Activated naive CD8-positive, alpha-beta T cell treated with anti-CD3 and anti-CD28 coated beads, Interleukin-2, amount 10 ng/mL, durations not matched to agents 7 days and 5 days (primary cell): ENCODE measurements around the gene GPR18. TPM values are rescaled to one million over a fixed set of nuclear protein-coding genes. Genes with fewer than 3 reads are reported as not detected.

Experiments used
- ATAC-seq: fragments of 150-1000 bp; cut with Tn5 transposase; one replicate; pipeline ENCODE4 v1.10.0; 2021; ENCODE audit warnings: low read depth, moderate library complexity
- POLR2A ChIA-PET: fragments of 350-600 bp; sonication (Branson Sonifier 250); formaldehyde crosslinking; loops from one replicate; lab custom pipeline; 2021; ENCODE audit warnings: antibody characterized with exemption; lab: Charles Lee
- DNase-seq: peaks from one replicate; pipeline ENCODE4 v3.0.0; 2021
- H3K27ac Mint-ChIP-seq: one replicate; pipeline ENCODE4 v1.8.0; 2022; ENCODE audit warnings: mild to moderate bottlenecking, mixed read lengths
- H3K27me3 Mint-ChIP-seq: one replicate; pipeline ENCODE4 v1.8.0; 2022; ENCODE audit warnings: mild to moderate bottlenecking, moderate library complexity, mixed read lengths
- H3K36me3 Mint-ChIP-seq: one replicate; pipeline ENCODE4 v1.8.0; 2021; ENCODE audit warnings: mild to moderate bottlenecking, mixed read lengths
- H3K4me1 Mint-ChIP-seq: one replicate; pipeline ENCODE4 v1.8.0; 2021; ENCODE audit warnings: mixed read lengths
- H3K4me3 Mint-ChIP-seq: one replicate; pipeline ENCODE4 v1.8.0; 2022; ENCODE audit warnings: mild to moderate bottlenecking, moderate library complexity, mixed read lengths
- H3K9me3 Mint-ChIP-seq: one replicate; pipeline ENCODE4 v1.8.0; 2021; ENCODE audit warnings: mixed read lengths
- total RNA-seq, 2 experiments: library from RNA; stranded (reverse); gene quantifications; one replicate each; pipeline ENCODE4 v1.2.3, GENCODE V29; 2021

The GPR18 gene, protein sequence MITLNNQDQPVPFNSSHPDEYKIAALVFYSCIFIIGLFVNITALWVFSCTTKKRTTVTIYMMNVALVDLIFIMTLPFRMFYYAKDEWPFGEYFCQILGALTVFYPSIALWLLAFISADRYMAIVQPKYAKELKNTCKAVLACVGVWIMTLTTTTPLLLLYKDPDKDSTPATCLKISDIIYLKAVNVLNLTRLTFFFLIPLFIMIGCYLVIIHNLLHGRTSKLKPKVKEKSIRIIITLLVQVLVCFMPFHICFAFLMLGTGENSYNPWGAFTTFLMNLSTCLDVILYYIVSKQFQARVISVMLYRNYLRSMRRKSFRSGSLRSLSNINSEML
- total RNA-seq, result 10 to 100 TPM; 25.5 to 25.9 TPM

DNA sequence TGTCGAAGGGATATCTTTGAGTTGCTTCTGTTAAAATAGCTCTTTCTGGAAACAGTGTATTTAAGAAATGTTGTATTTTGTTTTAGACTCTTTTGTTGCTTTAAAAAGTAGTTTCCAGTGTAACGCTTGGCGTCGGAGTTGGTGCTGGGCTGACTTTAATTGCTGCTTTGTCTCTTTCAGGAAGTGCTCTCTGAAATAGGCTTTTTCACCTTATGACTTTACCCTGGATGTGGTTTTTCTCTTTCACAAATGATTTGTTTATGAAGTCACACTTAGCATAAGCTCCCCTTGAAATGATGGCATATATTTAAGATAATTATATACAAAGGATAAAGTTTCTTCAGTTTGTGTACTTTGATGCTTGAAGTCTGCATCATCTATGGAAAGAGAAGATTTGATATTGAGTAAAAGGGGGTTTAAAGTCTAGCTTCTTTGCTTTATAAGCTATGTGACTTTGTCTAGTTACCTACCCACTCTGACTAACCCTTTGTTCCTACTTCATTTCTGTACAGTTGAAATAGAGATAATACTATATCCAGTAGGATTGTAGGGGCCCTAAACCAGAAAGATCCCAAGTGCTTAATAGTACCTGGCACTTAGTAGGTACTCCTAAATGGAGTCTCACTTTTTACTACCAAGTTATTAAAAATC lies at the start of gene GPR18:
Gene GPR18 (minus strand): TSS at position 170 of the 651 bp plus-strand sequence. CDS start 2,507 bp downstream, outside the sequence.
- POLR2A ChIA-PET, result interaction anchor here (0.6 to 4.4 kb wide), 11 partner anchors 17 to 1330 kb away, joined by 3 to 106 read pairs (median 5); partner anchors contain the start of gene UBAC2
- Mint-ChIP-seq H3K27me3 (no peaks in the 10 kb centered on the region), H3K4me1 (peaks cover 48% of the 10 kb centered on the region), H3K9me3 (no peaks in the 10 kb centered on the region), H3K4me3 (peak within 1 kb of the TSS; percentile 90), H3K27ac (peak within 1 kb of the TSS; percentile 94), H3K36me3 (peaks cover 36% of the 10 kb centered on the region)
- peak; percentile 87 for ATAC-seq
- no peak for DNase-seq

DNA sequence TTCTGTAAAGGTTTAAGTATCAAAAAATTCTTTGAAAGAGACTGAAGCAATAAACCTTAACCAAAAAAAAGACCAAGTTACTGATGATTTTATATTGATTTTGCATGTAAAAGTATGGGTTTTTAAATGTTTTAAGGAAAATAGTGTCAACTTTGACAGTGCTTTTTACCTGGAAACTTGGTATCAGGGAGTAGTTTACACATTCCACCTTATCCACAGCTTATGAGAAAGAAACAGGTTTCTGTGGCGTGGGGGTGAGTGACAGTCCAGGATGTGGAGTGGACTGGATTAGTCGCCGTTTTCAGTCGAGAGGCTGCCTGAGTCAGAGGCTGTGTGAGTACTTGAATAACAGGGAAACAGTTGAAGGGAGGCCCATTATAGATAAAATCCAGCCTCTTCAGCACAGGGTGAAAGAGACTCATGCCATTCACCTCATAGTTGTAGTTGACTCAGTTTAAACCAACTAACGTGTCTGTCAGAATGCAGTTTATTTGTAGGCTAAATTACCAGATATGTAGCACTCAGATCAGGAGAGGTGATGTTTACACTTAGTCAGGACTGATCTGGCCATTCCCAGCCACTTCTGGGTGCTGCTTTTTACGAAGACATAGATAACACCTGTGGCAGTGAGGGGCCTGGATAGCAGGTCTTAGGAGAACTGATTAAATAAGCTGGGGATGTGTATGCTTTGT lies 49.6 kb upstream of the GPR18 start:
- Mint-ChIP-seq H3K27me3 (no peaks in the 10 kb centered on the region), H3K36me3 (peaks cover 48% of the 10 kb centered on the region), H3K9me3 (no peaks in the 10 kb centered on the region), H3K4me3 (peak overlapping the region; percentile 74), H3K27ac (peak overlapping the region; percentile 83), H3K4me1 (peaks cover 60% of the 10 kb centered on the region)
- POLR2A ChIA-PET, result interaction anchor here (1.6 to 2.0 kb wide), 2 partner anchors 12 to 46 kb away, joined by 3 to 5 read pairs; no protein-coding TSS in a partner anchor
- peak; percentile 68 for ATAC-seq
- DNase-seq, result no peak

DNA sequence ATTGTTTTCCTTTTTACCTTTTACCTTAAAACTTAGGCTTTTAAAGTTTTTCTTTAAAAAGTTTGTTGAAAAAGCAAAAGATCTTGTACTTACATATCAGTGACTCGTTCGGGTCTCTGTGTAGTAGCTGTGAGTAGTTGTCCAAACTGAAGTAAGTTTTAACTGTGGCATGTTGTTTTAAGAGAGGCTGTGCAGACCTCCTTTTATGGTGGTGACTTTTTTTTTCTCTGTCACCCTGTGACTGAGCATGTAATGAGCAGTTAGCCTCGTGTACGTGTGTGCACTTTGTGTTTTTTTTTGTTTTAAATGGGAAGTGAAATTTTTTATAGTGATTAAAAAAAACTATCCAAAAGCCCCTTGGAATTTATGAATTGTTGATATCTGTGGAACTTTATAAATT lies 49.1 kb upstream of the GPR18 start, which contains the start of gene GPR183:
Gene GPR183 (minus strand): TSS at position 153 of the 400 bp plus-strand sequence. CDS start 11,254 bp downstream, outside the sequence.
- Mint-ChIP-seq H3K9me3 (no peaks in the 10 kb centered on the region), H3K4me3 (peak within 1 kb of the TSS; percentile 74), H3K27ac (peak within 1 kb of the TSS; percentile 83), H3K4me1 (peaks cover 57% of the 10 kb centered on the region), H3K27me3 (no peaks in the 10 kb centered on the region), H3K36me3 (peaks cover 44% of the 10 kb centered on the region)
- POLR2A ChIA-PET, result interaction anchor here (1.1 to 1.6 kb wide), 2 partner anchors 32 to 46 kb away, joined by 3 read pairs; no protein-coding TSS in a partner anchor
- DNase-seq (no peak), ATAC-seq (peak; percentile 87)

DNA sequence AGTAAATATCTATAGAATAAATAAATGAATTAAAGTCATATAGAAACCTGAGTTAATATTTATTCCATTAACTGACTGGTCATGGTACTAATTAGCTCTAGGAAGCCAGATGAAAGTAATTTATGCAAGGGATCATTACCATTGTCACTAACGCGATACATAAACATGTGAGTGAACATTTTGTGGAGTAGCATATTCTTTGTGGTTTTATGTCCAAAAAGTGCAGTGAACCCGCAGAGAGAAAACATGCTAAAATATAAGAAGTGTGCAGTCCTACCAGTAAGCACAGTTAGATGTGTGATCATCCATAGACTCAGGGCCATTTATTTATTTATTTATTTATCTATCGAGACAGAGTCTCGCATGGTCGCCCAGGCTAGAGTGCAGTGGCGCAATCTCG lies 47.4 kb upstream of the GPR18 start:
- ATAC-seq (no peak), DNase-seq (no peak)
- POLR2A ChIA-PET, result no interaction called here
- no peak overlapping the region for H3K4me3 Mint-ChIP-seq
- no peaks in the 10 kb centered on the region for H3K9me3 Mint-ChIP-seq
- H3K27ac Mint-ChIP-seq, result no peak overlapping the region
- no peaks in the 10 kb centered on the region for H3K27me3 Mint-ChIP-seq
- H3K36me3 Mint-ChIP-seq, result peaks cover 40% of the 10 kb centered on the region
- H3K4me1 Mint-ChIP-seq, result peaks cover 52% of the 10 kb centered on the region

DNA sequence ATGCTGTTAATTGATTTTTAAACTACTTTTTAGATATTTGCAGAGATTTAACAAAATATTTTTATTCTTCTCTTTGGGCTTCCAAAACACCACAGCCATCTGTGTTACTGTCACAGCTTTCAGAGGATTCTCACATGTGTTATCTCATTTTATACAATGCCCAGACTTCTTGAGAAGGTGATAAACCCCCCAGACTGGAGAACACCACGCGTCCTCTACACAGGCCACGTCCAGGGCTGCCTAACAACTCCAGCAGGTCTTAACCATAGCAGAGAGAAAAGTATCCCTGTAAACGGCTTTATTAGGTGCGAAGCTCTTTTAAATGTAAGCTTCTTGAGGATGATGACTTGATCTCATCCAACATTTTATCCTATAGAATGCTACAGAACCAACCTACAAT lies 47.0 kb upstream of the GPR18 start:
- Mint-ChIP-seq H3K4me1 (peaks cover 53% of the 10 kb centered on the region), H3K4me3 (no peak overlapping the region), H3K36me3 (peaks cover 40% of the 10 kb centered on the region), H3K27me3 (no peaks in the 10 kb centered on the region), H3K9me3 (no peaks in the 10 kb centered on the region), H3K27ac (no peak overlapping the region)
- no peak for ATAC-seq
- DNase-seq, result no peak
- POLR2A ChIA-PET, result no interaction called here

DNA sequence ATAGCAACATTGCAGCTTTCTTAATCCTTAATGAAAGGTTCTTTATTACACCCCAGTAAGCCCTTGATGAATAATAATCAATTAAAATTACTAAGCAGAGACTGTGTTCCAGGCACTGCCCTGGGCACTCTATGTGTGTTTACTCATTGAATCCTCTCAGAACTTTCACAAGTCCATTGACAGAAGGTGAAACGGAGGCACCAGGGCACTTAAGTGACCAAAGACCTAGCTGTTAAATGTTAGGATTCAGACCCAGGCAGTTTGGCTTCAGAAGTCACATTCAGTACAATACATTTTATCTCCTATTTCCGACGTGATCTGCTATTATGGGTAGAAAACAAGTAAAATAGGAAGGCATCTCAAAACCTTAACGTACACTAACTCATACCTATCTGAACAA lies 46.4 kb upstream of the GPR18 start:
- no peaks in the 10 kb centered on the region for H3K9me3 Mint-ChIP-seq
- POLR2A ChIA-PET, result no interaction called here
- ATAC-seq (no peak), DNase-seq (no peak)
- peaks cover 37% of the 10 kb centered on the region for H3K36me3 Mint-ChIP-seq
- peak overlapping the region; percentile 35 for H3K27ac Mint-ChIP-seq
- H3K4me1 Mint-ChIP-seq, result peaks cover 49% of the 10 kb centered on the region
- peak overlapping the region; percentile 23 for H3K4me3 Mint-ChIP-seq
- H3K27me3 Mint-ChIP-seq, result no peaks in the 10 kb centered on the region

DNA sequence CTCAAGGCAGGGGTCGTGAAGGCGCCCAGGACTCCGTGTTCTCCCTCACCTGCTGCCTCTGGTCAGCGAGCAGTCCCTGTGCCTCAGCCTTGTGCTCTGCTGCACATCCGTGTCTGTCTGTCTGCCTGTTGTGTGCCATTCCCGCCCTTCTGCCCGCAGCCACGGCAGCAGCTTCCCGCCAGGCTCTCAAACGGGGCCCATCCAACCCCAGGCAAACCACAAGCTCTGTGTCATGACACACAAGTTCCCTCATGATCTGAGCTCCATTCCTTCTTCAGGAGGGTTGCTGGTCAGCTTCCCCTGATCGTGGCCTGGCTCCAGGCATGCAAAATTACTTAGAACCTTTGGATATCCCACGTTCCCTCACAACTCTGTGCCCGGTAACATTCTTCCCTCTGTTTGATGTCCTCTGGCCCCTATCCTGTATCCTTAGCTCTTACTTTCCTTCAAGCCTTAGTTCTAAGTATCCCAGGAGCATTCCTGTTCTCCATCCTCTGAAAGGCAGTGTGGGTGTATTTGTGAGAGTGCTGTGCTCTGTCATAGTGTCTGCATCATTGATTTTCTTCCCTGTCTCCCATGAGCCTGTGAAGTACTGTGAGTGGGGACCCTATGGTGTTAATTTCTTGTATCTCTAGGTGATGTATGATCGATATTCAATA lies 45.8 kb upstream of the GPR18 start:
- H3K27me3 Mint-ChIP-seq, result no peaks in the 10 kb centered on the region
- H3K4me1 Mint-ChIP-seq, result peaks cover 51% of the 10 kb centered on the region
- H3K27ac Mint-ChIP-seq, result peak overlapping the region; percentile 50
- H3K9me3 Mint-ChIP-seq, result no peaks in the 10 kb centered on the region
- peak overlapping the region; percentile 37 for H3K4me3 Mint-ChIP-seq
- DNase-seq, result no peak
- POLR2A ChIA-PET, result no interaction called here
- no peak for ATAC-seq
- H3K36me3 Mint-ChIP-seq, result peaks cover 35% of the 10 kb centered on the region

DNA sequence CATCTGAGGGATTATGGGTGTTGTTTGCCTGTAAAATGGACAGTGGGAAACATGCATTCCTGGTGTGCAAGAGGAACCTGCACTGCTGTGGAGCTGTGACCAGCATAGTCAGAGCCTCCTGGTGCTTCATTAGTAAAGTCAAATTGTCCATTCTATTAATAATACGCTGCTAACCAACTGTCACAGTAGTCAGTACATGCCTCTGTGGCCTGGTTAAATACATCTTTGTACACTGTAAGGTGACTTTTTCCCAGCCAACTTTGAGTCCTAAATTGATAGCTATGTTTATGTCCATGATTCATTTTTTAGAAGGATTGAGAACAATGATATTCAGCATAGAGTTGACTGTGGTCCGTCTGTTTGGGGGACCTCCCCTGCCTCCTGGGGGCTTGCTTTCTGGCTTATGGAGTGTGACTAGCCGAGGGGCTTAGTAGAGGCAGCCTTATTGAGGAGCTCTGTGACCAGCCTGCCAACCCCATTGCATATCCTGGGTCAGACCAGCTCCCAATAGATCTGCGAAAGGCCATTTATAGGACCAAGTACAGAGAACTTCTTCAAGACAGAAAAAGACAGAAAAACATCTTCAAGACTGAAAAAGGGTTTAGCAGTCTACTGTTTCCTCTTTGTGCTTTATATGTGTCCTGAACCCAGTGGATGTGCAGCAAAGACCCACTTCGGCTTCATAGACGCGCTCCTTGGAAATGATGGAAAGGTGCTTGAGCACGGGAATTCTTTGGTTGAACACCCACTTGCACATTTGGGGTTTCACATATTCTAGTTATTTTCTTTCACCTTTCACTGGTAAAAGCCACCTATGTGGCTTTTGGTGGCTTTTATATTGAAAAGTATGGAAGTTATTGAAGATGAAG lies 44.7 kb upstream of the GPR18 start:
- Mint-ChIP-seq H3K4me1 (peaks cover 47% of the 10 kb centered on the region), H3K9me3 (no peaks in the 10 kb centered on the region), H3K36me3 (peaks cover 26% of the 10 kb centered on the region), H3K27ac (no peak overlapping the region), H3K4me3 (no peak overlapping the region), H3K27me3 (no peaks in the 10 kb centered on the region)
- ATAC-seq (no peak), DNase-seq (no peak)
- POLR2A ChIA-PET, result interaction anchor here (0.6 to 1.0 kb wide), 2 partner anchors 29 to 165 kb away, joined by 3 read pairs; no protein-coding TSS in a partner anchor

DNA sequence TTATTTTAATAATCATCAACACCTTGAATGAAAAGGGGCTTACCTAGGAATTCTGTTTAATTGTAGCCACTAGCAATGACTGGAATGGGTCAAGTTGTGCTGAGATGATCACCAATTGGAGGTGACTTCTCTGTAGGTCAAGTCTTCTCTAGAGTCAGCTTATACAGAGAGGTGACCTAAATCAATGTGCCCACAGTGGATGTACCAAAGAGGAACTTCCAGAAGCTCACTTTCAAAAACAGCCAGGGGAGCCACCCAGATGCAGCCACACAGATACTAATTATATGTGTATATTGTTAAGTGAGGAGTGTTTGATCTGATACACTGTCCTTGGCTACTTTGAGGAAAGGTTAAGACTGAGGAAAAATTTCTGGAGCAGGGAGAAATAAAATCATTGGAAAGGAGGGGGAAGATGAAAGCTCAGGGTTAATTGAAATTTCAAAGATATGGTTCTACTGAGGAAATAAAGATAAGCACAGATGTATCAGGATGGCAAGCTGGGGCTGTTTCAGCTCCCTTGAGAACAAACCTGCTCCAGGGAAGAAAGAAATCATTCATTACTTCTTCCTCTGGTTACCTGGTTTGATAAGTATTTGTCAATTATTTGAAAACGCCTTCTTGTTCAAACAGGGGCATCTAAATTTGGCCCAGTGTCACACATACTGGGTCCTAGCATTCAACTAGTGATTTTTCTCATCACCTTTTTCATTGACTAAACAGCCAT lies 43.9 kb upstream of the GPR18 start:
- Mint-ChIP-seq H3K27ac (peak overlapping the region; percentile 13), H3K36me3 (peaks cover 27% of the 10 kb centered on the region), H3K4me1 (peaks cover 47% of the 10 kb centered on the region), H3K27me3 (no peaks in the 10 kb centered on the region), H3K4me3 (no peak overlapping the region), H3K9me3 (no peaks in the 10 kb centered on the region)
- DNase-seq (no peak), ATAC-seq (no peak)
- POLR2A ChIA-PET, result interaction anchor here (0.6 to 1.0 kb wide), 2 partner anchors 28 to 165 kb away, joined by 3 read pairs; no protein-coding TSS in a partner anchor

DNA sequence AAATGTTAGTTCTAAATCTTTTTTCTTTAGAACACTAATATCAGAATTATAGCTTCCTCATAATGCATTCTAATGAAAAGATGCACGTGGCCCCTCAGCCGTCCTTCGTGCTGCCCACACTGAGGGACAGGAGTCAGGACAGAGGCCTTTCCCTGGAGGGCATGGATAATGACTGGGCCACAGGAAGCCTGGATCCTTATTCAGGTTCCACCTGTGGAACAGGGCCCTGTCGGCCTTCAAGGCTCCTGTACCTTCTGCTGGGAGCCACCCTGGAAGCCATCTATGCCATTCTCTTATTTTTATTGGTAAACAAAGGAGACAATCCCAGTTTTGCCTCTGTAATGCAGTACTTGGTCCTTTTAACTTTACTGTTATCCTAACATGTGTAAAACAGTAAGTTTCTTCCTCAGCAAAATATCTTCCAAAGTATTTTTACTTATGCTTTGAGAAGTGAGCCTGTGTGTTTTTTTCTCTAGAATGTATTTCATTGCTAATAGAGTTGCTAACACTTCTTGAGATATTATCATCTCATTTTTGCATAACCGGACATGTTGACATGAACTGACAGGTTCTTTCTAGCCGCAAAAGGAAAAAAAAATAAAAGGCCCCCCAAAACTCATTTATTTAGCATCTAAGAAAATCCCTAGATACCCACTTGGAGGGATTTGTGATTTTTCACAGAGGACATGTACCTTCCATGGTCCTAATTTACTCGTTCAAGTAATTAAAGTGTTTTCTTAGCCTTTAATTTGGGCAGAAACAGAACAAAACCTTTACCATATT lies 43.1 kb upstream of the GPR18 start:
- Mint-ChIP-seq H3K9me3 (no peaks in the 10 kb centered on the region), H3K36me3 (peaks cover 24% of the 10 kb centered on the region), H3K4me1 (peaks cover 48% of the 10 kb centered on the region), H3K4me3 (no peak overlapping the region), H3K27ac (no peak overlapping the region), H3K27me3 (no peaks in the 10 kb centered on the region)
- POLR2A ChIA-PET, result interaction anchor here (1.0 kb wide), 1 partner anchor 27 kb away, joined by 3 read pairs; no protein-coding TSS in a partner anchor
- DNase-seq (no peak), ATAC-seq (no peak)

DNA sequence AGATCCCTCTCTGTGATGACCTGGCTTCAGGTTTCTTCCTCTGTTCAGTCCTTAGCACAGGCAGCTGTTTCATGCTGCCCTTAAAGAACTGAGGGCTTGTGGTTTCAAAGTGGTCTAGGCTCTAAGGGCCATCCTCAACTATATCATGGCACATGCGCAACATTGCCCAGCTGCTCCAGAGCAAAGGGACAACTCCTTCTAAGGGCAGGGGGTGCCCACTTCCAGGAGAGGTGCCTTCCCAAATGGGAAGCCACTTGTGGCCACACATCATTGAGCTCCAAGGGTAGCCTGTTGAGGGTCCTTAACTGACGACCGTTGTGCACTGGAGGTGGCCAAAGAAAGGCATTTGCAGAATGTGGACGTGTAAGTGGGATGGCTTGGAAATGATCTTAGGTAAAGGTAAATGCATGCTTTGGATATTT lies 41.8 kb upstream of the GPR18 start:
- POLR2A ChIA-PET, result no interaction called here
- Mint-ChIP-seq H3K4me3 (no peak overlapping the region), H3K9me3 (no peaks in the 10 kb centered on the region), H3K27me3 (no peaks in the 10 kb centered on the region), H3K4me1 (peaks cover 53% of the 10 kb centered on the region), H3K36me3 (peaks cover 26% of the 10 kb centered on the region), H3K27ac (no peak overlapping the region)
- ATAC-seq (no peak), DNase-seq (no peak)
